HL-60 (cell line): ENCODE data around the gene UPK1A.

Source experiments
- POLR2AphosphoS5 ChIP-seq: IDR thresholded peaks from 2 replicates; pipeline ENCODE4 v1.6.1; 2012; ENCODE audit warnings: low read depth
- TF ChIP-seq, protein P1 (sequence below): IDR thresholded peaks from 2 replicates; pipeline ENCODE4 v1.6.1; 2012; ENCODE audit warnings: low read depth; ENCODE audit not compliant: insufficient replicate concordance
- TF ChIP-seq, protein P2 (sequence below): IDR thresholded peaks from one replicate; pipeline ENCODE4 v1.5.1; 2011; ENCODE audit warnings: low read length, control low read depth, inconsistent platforms; ENCODE audit not compliant: insufficient read depth

DNA sequence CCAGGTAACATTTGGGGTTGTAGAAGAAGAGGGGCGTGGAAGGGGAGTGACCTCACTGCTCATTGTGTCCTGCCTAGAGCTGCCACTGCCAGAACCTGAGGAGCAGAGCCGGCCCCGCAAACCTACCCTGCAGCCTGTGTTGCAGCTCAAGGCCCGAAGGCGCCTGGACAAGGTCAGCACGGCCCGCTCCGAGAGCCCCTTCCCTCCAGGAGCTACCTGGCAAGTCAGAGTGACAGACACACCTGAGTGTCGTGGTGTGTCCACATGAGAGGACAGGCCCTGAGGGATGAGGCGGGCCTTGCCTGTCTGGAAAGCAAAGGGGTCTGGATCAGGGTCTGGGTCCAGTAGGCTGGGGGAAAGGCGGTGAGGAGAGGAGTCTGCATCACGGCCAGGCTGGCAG lies 58.2 kb downstream of the UPK1A start:
- TF ChIP-seq, protein P1, sequence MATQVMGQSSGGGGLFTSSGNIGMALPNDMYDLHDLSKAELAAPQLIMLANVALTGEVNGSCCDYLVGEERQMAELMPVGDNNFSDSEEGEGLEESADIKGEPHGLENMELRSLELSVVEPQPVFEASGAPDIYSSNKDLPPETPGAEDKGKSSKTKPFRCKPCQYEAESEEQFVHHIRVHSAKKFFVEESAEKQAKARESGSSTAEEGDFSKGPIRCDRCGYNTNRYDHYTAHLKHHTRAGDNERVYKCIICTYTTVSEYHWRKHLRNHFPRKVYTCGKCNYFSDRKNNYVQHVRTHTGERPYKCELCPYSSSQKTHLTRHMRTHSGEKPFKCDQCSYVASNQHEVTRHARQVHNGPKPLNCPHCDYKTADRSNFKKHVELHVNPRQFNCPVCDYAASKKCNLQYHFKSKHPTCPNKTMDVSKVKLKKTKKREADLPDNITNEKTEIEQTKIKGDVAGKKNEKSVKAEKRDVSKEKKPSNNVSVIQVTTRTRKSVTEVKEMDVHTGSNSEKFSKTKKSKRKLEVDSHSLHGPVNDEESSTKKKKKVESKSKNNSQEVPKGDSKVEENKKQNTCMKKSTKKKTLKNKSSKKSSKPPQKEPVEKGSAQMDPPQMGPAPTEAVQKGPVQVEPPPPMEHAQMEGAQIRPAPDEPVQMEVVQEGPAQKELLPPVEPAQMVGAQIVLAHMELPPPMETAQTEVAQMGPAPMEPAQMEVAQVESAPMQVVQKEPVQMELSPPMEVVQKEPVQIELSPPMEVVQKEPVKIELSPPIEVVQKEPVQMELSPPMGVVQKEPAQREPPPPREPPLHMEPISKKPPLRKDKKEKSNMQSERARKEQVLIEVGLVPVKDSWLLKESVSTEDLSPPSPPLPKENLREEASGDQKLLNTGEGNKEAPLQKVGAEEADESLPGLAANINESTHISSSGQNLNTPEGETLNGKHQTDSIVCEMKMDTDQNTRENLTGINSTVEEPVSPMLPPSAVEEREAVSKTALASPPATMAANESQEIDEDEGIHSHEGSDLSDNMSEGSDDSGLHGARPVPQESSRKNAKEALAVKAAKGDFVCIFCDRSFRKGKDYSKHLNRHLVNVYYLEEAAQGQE: no peak
- TF ChIP-seq, protein P2, sequence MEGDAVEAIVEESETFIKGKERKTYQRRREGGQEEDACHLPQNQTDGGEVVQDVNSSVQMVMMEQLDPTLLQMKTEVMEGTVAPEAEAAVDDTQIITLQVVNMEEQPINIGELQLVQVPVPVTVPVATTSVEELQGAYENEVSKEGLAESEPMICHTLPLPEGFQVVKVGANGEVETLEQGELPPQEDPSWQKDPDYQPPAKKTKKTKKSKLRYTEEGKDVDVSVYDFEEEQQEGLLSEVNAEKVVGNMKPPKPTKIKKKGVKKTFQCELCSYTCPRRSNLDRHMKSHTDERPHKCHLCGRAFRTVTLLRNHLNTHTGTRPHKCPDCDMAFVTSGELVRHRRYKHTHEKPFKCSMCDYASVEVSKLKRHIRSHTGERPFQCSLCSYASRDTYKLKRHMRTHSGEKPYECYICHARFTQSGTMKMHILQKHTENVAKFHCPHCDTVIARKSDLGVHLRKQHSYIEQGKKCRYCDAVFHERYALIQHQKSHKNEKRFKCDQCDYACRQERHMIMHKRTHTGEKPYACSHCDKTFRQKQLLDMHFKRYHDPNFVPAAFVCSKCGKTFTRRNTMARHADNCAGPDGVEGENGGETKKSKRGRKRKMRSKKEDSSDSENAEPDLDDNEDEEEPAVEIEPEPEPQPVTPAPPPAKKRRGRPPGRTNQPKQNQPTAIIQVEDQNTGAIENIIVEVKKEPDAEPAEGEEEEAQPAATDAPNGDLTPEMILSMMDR: no peak
- no peak for TF ChIP-seq POLR2AphosphoS5
